A549 (cell line): Measurements from ENCODE around the gene CDC42. TPM values are rescaled to one million over a fixed set of nuclear protein-coding genes. Genes with fewer than 3 reads are reported as not detected.

Source experiments
- ATAC-seq, 2 experiments: fragments of 200-7000 bp in 1 of 2; fragments of >200 bp in 1 of 2; cut with Nextera tagmentation in 1 of 2; cut with Tn5 transposase in 1 of 2; 3 replicates each; pipeline versions ENCODE4 v1.8.0 to v1.9.1; 2018 to 2020; ENCODE audit warnings: mild to moderate bottlenecking in 1 of 2, moderate library complexity in 1 of 2
- CTCF ChIA-PET: fragments of 300-600 bp; sonication (Branson Sonifier 250); formaldehyde crosslinking; extraction: SDS; loops from one replicate; lab custom pipeline; 2021; ENCODE audit warnings: antibody characterized with exemption, inconsistent platforms; lab: Yijun Ruan, JAX
- POLR2A ChIA-PET: fragments of 350-600 bp; formaldehyde crosslinking; extraction: SDS; loops from one replicate; lab custom pipeline; 2021; ENCODE audit warnings: antibody characterized with exemption, inconsistent platforms; lab: Yijun Ruan, JAX
- DNase-seq, 2 experiments: peaks; one replicate each; pipeline versions ENCODE4 v3.0.0 to v3.0.0-alpha.2; 2011 to 2016; ENCODE audit warnings: low read depth in 1 of 2, low spot score in 1 of 2
- FAIRE-seq: peaks from 2 replicates; lab custom pipeline; 2011; peaks lifted over from hg19 to GRCh38; lab: Jason Lieb, UNC
- H3K27ac ChIP-seq, 2 experiments: fragments of >200 bp; sonication (Bioruptor Twin); formaldehyde crosslinking; 3 replicates each; pipeline ENCODE4 v1.5.1; 2016 to 2017
- H3K4me1 ChIP-seq: fragments of >200 bp; sonication (Bioruptor Twin); formaldehyde crosslinking; 3 replicates; pipeline ENCODE4 v1.6.1; 2016
- H3K4me2 ChIP-seq: fragments of >200 bp; sonication (Bioruptor Twin); formaldehyde crosslinking; 3 replicates; pipeline ENCODE4 v1.6.1; 2016
- H3K4me3 ChIP-seq: fragments of >200 bp; sonication (Bioruptor Twin); formaldehyde crosslinking; 3 replicates; pipeline ENCODE4 v1.5.1; 2016
- H3K9me3 ChIP-seq: fragments of >200 bp; sonication (Bioruptor Twin); formaldehyde crosslinking; 3 replicates; pipeline ENCODE4 v1.6.1; 2016
- ATOH8 ChIP-seq: fragments of 250-450 bp; sonication (Bioruptor Pico); IDR thresholded peaks from 2 replicates; pipeline ENCODE4 v1.5.0; 2020; ENCODE audit warnings: low read depth, mild to moderate bottlenecking, moderate library complexity
- BCL3 ChIP-seq: fragments of >200 bp; sonication (Bioruptor Twin); formaldehyde crosslinking; IDR thresholded peaks from 3 replicates; pipeline ENCODE4 v1.6.1; 2016
- CBX2 ChIP-seq: fragments of 200-600 bp; sonication (generic); IDR thresholded peaks from 2 replicates; pipeline ENCODE4 v1.6.1; 2016; ENCODE audit warnings: low read depth, mild to moderate bottlenecking, borderline replicate concordance
- CEBPB ChIP-seq, 2 experiments: fragments of >200 bp in 1 of 2; sonication (Bioruptor Twin) in 1 of 2; formaldehyde crosslinking in 1 of 2; IDR thresholded peaks; 2 replicates each; pipeline ENCODE4 v1.6.1; 2012 to 2016
- CTCF ChIP-seq: fragments of >200 bp; sonication (Bioruptor Twin); formaldehyde crosslinking; IDR thresholded peaks from 3 replicates; pipeline ENCODE4 v1.5.1; 2016
- EHF ChIP-seq: fragments of 250-450 bp; sonication (Bioruptor Pico); IDR thresholded peaks from 2 replicates; pipeline ENCODE4 v1.5.0; 2020; ENCODE audit warnings: mild to moderate bottlenecking
- HEYL ChIP-seq: fragments of 250-450 bp; sonication (Bioruptor Pico); IDR thresholded peaks from 2 replicates; pipeline ENCODE4 v1.8.0; 2021; ENCODE audit warnings: mild to moderate bottlenecking, moderate library complexity
- KDM1A ChIP-seq: fragments of 200-600 bp; sonication (generic); IDR thresholded peaks from 2 replicates; pipeline ENCODE4 v1.6.1; 2016; ENCODE audit warnings: low read depth, mild to moderate bottlenecking
- MAZ ChIP-seq: fragments of 150-350 bp; IDR thresholded peaks from 2 replicates; pipeline ENCODE4 v1.6.1; 2014; ENCODE audit warnings: antibody characterized with exemption, low read depth, low read length, borderline replicate concordance
- MYC ChIP-seq: IDR thresholded peaks from 2 replicates; pipeline ENCODE4 v1.6.1; 2012; ENCODE audit warnings: mild to moderate bottlenecking, inconsistent platforms, low read length, improper control_type of control experiment, borderline replicate concordance
- POLR2AphosphoS2 ChIP-seq: conservative IDR thresholded peaks from 2 replicates; pipeline ENCODE4 v1.6.1; 2012; ENCODE audit warnings: low read length, improper control_type of control experiment, inconsistent platforms
- RARB ChIP-seq: fragments of 250-450 bp; sonication (Bioruptor Pico); IDR thresholded peaks from 2 replicates; pipeline ENCODE4 v1.8.0; 2021; ENCODE audit warnings: mild to moderate bottlenecking, moderate library complexity
- TFCP2L1 ChIP-seq: fragments of 250-450 bp; sonication (Bioruptor Pico); IDR thresholded peaks from 2 replicates; pipeline ENCODE4 v1.5.0; 2021; ENCODE audit warnings: mild to moderate bottlenecking
- ZC3H11A ChIP-seq: fragments of 450-650 bp; IDR thresholded peaks from 2 replicates; pipeline ENCODE4 v1.6.1; 2014; ENCODE audit warnings: antibody characterized with exemption, mild to moderate bottlenecking
- ZFP36 ChIP-seq: fragments of 450-650 bp; IDR thresholded peaks from 2 replicates; pipeline ENCODE4 v1.6.1; 2014; ENCODE audit warnings: borderline replicate concordance; ENCODE audit not compliant: partially characterized antibody
- ZSCAN20 ChIP-seq: fragments of 250-450 bp; sonication (Bioruptor Pico); IDR thresholded peaks from 2 replicates; pipeline ENCODE4 v1.8.0; 2022; ENCODE audit warnings: mild to moderate bottlenecking, moderate library complexity
- WGBS: methylation state at CpG from one replicate; pipeline ENCODE4 v1.1.6; 2017; ENCODE audit errors: missing lambda C conversion rate; 5-methylcytosine and 5-hydroxymethylcytosine counted together
- polyA plus RNA-seq, 4 experiments: library from polyadenylated mRNA; depleted of rRNA in 3 of 4; stranded (reverse); fragments of >200 nt; fragmentation: RNase III in 1 of 4; extraction: RNeasy Plus Mini Kit Qiagen cat#74134 plus additional on column Dnase treatment in 1 of 4; gene quantifications; 2 replicates in 3 of 4; 3 replicates in 1 of 4; pipeline ENCODE4 v1.2.3, GENCODE V29; 2011 to 2017
- TF ChIP-seq, protein P1 (sequence below): fragments of 150-350 bp; IDR thresholded peaks from 2 replicates; pipeline ENCODE4 v1.6.1; 2014; ENCODE audit warnings: low read depth, mild to moderate bottlenecking, low read length
- TF ChIP-seq, protein P2 (sequence below): IDR thresholded peaks from 2 replicates; pipeline ENCODE4 v1.6.1; 2012

The CDC42 gene
- polyA plus RNA-seq, 2 of the 4 experiments (the other 2 are of a cell fraction) = 155 to 212 TPM

DNA sequence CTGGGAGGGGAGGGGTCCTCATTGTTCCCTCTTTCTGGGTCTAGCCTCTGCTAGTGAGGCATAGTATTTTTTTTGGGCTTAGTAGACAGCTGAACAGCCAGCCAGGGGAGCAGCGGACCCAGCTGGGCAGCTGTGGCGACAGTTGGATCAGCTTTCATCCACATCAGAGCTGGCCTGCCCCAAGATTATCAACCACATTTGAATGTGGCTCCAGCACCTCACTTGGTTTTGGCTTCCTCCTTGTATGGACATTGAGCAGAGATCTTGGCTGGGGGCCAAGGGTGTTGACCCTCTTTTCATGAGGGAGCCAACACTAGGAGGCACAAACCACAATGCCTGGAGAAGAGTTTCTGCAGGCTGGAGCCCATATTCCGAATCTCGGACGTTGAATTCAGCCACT is 65.3 kb downstream of the CDC42 start:
- Histone ChIP-seq H3K4me1 (no peaks in the 10 kb centered on the region), H3K4me2 (no peak overlapping the region), H3K27ac (no peak overlapping the region), H3K4me3 (no peak overlapping the region)
- POLR2A ChIA-PET = no interaction called here
- CTCF ChIA-PET = interaction anchor here (1.2 to 4.8 kb wide), 5 partner anchors 13 to 524 kb away, joined by 3 to 23 read pairs (median 4); no protein-coding TSS in a partner anchor
- no peak for FAIRE-seq
- 100% methylated on average over 3 of the region's 5 CpGs for WGBS
- no peak for TF ChIP-seq CTCF
- TF ChIP-seq BCL3 = no peak
- TF ChIP-seq ZSCAN20 (CRISPR knock-in tag) = no peak
- no peak for TF ChIP-seq RARB (CRISPR knock-in tag)
- TF ChIP-seq HEYL (CRISPR knock-in tag) = no peak
- TF ChIP-seq, all 56 proteins: peak for 0
- ATAC-seq = no peak
- no peaks in the 10 kb centered on the region for H3K9me3 ChIP-seq
- no peak for DNase-seq

DNA sequence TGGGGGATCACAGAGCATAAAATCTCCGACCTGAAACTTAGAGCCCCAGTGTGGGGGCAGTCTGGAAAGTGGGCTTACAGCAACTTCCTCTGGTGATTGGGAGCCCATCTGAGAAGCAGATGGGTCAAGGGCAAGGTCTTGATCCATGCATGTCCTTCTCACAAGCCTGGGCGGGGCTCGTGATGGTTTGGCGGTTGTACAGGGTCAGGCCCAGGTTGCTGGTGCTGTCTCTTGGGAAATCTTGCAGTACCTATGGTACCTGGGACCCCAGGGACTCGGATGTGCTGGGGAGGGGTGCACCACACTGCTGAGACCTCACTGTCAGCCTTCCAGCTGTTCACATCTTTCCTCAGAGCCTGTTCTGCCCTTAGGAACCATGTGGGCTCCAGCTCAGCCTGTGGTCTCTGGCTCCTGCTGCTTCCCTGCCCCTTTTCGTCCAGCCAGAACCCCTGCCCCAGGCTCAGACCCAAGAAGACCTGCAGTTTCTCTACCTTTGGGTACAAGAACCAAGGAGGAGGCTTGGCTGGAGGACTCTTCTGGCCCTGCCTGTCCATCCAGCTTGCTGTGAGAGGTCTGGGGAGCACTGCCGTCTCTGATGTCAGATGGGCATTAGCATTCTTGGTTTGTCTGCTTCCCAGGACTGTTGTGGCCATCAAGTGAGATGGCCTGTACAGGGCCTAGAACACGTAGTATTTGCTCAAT is 65.9 kb downstream of the CDC42 start:
- ATAC-seq (no peak), DNase-seq (no peak), FAIRE-seq (no peak)
- POLR2A ChIA-PET = no interaction called here
- no peak overlapping the region for H3K27ac ChIP-seq
- CTCF ChIA-PET = interaction anchor here (1.3 to 4.8 kb wide), 5 partner anchors 12 to 298 kb away, joined by 3 to 23 read pairs (median 4); no protein-coding TSS in a partner anchor
- no peaks in the 10 kb centered on the region for H3K9me3 ChIP-seq
- TF ChIP-seq CEBPB (IDR thresholded peaks at IDR 0.05) = no peak
- no peak for TF ChIP-seq HEYL (CRISPR knock-in tag)
- TF ChIP-seq MYC = no peak
- no peak for TF ChIP-seq RARB (CRISPR knock-in tag)
- TF ChIP-seq ATOH8 (CRISPR knock-in tag) = no peak
- TF ChIP-seq ZC3H11A = no peak
- no peak for TF ChIP-seq CBX2
- TF ChIP-seq EHF (CRISPR knock-in tag) = no peak
- TF ChIP-seq, protein P1, sequence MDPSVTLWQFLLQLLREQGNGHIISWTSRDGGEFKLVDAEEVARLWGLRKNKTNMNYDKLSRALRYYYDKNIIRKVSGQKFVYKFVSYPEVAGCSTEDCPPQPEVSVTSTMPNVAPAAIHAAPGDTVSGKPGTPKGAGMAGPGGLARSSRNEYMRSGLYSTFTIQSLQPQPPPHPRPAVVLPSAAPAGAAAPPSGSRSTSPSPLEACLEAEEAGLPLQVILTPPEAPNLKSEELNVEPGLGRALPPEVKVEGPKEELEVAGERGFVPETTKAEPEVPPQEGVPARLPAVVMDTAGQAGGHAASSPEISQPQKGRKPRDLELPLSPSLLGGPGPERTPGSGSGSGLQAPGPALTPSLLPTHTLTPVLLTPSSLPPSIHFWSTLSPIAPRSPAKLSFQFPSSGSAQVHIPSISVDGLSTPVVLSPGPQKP = no peak
- H3K4me1 ChIP-seq = no peaks in the 10 kb centered on the region
- H3K4me2 ChIP-seq = no peak overlapping the region
- whole genome bisulfite sequencing = 77% methylated on average over 4 of the region's 8 CpGs
- no peak overlapping the region for H3K4me3 ChIP-seq

DNA sequence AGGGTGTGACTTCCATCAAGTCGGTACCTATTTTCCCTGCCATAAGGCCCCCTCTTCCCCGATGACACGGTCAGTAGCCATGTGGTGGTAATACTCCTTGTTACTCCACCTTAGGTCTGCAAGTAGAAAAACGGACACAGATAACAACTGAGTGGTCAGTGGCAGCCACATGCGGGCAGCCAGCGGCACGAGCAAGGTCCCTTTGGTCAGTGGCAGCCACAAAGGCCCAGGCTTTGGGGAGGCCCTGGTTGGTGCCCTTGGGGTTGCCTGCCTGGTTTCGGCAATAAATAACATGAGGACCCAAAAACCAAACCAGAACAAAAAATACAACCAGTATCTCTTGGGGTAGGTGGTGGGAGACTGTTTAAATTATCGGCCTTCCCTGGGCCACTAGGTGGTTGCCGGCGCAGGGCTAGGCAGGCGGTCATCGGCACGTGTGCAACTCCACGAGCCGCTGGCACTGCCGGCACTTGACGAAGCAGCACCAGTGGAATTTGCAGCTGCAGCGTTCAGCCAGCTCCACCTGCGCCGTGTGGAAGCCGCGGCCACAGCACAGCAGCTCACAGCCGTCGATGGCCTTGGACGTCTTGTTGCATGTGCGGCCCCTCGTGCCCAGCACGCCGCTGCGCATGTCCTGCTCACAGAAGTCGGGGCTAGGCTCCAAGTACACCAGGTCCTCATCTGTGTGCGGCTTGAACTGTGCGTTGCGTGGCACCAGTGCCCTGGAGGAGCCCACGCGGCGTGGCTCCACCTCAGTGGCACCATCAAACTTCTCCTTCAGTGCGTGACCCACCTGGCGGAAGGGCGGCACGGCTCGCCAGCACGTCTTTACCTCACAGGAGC is 67.3 kb downstream of the CDC42 start:
- Histone ChIP-seq H3K4me2 (no peak overlapping the region), H3K4me3 (no peak overlapping the region), H3K27ac (no peak overlapping the region), H3K9me3 (no peaks in the 10 kb centered on the region), H3K4me1 (no peaks in the 10 kb centered on the region)
- ChIA-PET POLR2A (no interaction called here), CTCF (interaction anchor here (1.3 kb wide), 1 partner anchor 296 kb away, joined by 3 read pairs; no protein-coding TSS in a partner anchor)
- no peak for DNase-seq
- no peak for FAIRE-seq
- 92% methylated on average over 9 of the region's 44 CpGs for WGBS
- TF ChIP-seq, protein P2, sequence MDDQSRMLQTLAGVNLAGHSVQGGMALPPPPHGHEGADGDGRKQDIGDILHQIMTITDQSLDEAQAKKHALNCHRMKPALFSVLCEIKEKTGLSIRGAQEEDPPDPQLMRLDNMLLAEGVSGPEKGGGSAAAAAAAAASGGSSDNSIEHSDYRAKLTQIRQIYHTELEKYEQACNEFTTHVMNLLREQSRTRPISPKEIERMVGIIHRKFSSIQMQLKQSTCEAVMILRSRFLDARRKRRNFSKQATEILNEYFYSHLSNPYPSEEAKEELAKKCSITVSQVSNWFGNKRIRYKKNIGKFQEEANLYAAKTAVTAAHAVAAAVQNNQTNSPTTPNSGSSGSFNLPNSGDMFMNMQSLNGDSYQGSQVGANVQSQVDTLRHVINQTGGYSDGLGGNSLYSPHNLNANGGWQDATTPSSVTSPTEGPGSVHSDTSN = no peak
- TF ChIP-seq ATOH8 (CRISPR knock-in tag) = no peak
- TF ChIP-seq KDM1A = no peak
- TF ChIP-seq TFCP2L1 (CRISPR knock-in tag) = no peak
- TF ChIP-seq POLR2AphosphoS2 = no peak
- no peak for TF ChIP-seq MAZ
- TF ChIP-seq ZFP36 = no peak
- ATAC-seq = no peak
